NCI-H2196 (cell line): Measurements from ENCODE around the gene SH3BGRL3.
A peak's percentile ranks its signal among the peaks of the same experiment; 100 is the strongest.
"Not testable (repeated sequence)": the region's sequence is repeated elsewhere in the genome, so short reads cannot be mapped to it uniquely, and the experiment has no call there.

Source experiments
- DNase-seq: peaks from one replicate; lab custom pipeline; 2025; ENCODE audit not compliant: unreplicated experiment; lab: John Stamatoyannopoulos, UW

Gene SH3BGRL3

DNA sequence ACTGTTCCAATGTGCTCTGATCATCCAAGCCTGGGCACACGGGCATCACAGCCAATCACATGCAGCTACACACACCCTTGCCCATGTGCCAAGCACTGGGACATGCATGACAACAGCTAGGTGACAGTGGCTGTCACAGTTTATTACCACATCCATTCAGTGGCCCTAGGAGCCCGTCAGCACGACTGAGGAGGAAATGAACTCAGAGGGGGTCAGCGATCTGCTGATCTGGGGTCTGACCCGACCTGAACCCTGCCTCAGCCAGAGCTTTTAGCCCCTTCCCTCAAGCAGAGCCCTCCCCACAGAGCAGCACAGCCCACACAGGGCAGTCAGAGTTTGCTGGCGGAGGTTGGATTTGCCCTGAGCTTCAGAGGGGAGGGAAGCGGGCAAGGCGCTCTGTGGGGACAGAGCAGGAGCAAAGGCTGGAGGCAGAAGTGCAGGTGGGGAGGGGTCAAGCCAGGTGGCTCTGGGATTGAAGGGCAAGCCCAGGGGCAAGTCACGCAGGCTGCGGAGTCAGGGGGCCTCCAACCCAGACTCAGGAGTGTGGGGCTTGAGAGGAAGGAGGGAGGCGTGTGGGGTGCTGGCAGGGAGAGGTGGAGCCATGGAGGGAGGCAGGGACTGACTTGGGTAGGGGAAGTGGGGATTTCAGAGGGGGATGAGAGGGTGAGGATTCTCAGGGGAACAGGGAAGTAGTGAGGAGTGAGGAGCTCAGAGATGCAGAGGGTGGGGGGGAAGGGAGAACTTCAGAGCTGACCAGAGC is 10.4 kb downstream of the SH3BGRL3 start:
- no peak for DNase-seq

DNA sequence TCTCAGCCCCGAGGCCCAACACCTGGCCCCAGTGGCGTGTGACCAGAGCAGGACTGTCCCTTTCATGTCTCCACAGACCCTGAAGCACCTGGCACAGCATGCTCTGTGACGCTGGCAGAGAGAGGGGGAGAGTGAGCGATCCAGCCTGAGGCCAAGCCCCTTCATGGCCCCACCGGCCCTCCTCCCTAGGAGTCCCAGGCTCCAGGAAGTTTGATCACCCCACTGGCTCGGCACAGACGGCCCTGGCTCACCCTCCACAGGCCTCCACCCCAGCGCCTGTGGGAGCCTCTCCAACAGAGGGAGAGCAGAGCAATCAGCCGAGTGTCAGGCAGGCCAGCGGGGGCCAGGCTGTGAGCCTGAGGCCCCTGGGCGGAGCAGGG is 11.0 kb downstream of the SH3BGRL3 start:
- no peak for DNase-seq

DNA sequence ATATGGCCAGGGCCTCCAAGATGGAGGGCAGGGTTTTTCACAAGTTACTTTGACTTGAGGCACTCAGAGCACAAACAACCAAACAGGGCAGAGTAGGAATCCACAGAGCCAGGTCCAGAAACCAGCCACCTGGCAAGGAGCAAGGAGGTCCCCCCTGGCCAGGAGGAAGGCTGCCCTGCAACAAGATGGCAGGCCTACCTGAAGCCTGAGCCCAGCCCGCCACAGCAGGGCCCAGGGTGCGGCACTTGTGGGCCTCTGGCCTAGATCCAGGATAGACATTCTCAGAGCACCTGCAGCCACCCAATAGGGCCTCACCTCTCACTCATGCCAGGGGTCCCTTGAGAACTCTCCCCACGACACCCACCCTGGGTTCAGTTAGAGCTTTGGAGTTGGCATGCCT is 11.5 kb downstream of the SH3BGRL3 start:
- DNase-seq = no peak

DNA sequence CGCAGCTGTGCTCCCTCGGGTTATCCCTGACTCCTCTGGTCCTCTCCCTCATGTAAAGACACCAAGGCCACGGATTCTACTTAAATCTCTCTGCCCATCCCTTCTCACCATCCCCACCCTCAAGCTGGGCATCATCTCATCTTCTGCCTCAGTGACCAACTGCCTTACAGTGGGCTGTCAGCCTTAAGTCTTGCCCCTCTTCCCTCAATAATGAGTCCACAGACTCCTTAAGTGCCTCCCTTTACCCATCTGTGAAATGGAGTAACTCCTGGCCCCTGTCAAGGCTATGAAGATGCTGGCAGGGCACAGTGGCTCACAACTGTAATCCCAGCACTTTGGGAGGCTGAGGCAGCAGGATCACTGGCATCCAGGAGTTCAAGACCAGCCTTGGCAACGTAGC is 12.1 kb downstream of the SH3BGRL3 start:
- no peak for DNase-seq

DNA sequence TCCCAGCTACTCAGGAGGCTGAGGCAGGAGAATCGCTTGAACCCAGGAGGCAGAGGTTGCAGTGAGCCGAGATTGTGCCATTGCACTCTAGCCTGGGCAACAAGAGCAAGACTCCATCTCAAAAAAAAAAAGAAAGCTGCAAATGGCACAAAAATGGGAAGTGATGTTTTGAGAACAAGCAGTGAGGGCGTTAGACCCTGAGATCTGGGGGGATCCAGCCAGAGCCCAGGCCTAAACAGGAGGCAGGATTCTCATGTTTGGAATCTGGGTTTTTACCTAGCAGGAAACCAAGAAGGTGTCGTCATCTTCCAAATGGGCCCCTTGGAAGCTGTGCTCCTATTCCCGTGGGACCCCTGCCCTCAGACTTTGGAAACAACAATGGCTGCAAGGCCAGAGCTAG is 12.8 kb downstream of the SH3BGRL3 start:
- not testable (repeated sequence) for DNase-seq

DNA sequence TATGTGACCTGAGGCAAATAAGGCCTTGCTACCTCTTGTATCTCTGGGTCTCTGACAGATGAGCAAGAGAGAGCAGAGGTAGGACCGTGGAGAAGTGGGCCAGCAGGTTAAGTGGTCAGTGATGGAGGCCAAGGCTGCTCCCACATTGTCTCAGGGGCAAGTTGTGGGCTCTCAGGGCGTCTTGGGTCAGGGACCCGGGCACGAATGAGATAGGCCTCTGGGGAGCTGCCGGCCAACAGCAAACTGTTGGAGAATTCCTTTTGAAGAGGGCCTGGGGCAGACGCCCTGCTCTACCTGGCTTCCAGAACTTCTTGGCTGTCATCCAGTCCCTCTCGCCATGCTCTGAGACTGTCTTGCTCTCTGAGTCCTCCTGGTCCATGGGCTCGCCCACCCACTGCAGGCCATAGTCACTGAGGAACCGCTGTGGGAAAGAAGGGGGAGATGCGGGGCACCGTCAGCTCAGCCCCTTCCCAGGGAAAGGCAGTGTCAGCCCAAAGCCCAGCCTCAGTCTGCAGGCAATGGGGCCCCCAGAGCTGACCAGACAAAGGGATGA is 14.1 kb downstream of the SH3BGRL3 start:
- no peak for DNase-seq

DNA sequence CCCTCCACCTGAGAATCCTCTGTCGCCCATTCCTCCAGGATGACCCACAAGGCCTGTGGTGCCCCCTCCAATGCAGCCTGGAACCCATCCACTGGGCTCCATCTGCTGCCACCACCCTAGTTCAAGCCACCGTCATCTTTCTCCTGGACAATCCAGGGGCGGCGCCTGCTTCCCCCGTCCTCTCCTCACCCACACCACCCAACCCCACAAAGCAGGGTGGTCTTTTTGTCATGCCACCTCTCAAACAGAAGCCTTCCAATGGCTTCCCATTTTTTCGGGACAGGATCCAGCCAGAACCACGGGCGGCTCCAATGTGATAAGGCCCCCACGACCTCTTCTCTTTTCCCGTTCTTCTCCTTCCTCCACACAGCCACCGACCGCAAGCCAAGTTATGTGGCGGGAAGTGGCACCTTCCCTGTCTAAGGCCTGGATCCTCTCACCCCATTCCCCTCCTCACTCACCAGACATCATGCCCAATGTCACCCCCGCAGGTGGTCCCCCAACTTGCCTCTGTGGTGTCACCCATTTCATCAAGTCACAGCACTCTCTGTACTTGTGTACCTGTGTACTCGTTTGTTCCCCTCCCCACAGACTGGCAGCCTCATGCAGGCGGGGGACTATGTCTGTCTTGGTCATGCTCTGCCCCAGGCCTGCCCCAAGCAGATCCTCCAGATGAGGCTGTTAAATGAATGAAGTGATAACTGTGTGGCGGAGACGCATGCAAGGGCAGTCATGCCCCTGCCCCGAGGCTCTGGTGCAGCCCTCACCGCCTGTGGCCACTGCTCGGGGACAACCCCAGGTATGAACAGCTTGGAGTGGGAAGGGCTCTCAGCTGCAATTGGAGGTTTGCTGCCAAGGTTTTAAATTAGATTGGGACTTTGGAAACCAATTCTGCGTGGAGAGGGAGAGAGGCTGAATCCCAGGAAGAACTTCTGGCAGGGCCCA is 15.6 kb downstream of the SH3BGRL3 start:
- no peak for DNase-seq

DNA sequence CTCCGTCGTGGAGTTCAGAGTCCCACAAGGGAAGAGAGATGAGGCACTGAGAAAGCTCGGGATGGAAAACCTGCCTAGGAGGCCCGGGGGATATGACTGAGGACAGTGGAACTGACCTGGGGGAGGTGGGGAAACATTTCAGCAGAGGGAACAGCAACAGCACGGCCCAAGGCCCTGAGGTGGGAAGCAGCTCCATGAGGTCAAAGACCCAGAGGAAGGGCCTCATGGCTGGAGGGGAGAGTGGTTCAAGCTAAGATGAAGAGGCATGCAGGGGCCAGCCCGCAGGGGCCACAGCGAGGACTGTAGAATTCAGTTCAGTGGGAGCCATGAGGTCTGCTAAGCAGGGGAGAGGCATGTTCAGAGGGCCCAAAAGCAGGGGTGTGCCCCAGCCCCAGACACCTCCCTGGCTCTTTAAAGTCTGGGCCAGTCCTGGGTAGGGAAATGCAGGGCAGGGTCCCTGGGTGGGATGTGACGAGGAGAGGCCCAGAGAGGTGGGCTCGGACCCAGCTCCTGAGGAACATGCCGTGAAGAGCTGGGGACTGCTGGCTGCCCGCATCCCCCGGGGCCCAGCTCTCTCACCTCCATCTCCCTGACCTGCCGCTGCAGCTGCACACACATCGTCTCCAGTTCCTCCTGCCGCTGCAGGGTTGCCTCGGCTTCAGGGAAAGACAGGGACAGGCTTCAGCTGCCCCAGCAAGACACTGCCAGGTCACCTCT is 16.6 kb downstream of the SH3BGRL3 start:
- no peak for DNase-seq

DNA sequence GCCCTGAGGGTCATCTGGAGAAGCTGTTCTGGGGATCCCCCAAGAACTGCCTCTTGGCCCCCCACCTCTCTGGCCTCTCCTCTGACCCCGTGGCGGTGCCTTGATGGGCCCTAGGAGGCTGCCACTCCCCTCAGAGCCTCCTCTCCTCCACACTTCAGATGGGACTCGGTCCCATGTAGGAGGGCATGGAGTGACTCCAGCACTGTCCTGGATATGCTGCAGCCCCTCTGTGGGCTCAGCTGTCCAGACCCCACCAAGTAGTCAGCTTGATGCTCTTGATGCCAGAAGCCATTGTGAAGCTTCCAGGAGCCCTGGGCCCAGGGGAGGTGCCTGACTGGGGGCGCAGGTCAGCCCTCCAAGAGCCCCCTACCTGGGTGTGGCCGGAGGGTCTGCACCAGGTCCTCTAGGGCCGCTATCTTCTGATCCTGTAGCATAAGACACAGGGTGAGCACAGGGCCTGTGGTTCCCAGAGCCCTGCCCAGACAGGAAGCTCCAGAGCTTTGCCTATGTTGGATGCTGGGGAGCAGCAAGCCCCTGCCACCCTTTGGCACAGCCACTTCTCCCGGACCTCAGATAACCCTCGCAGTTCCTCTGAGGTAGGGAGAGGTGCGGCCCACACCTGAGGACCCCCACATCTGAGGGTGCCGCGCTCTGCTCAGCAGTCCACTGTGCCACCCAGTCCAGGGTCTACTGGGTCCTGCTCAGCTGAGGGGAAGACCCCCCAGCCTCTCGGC is 17.3 kb downstream of the SH3BGRL3 start:
- no peak for DNase-seq

DNA sequence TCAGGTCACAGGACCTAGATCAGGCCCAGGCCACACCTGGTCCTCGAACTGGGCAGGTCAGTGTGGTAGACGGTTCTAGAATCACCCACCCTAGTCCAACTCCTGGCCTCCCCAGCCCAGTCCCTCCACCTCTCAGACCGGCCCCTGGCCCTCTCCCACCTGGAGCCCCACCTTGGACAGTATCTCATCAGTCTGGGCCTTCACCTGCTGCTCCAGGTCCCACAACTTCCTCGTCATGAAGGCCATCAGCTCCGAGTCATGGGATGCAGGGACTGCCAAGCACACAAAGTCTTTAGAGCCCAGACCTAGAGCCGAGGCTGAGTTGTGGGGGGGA is 17.9 kb downstream of the SH3BGRL3 start:
- no peak for DNase-seq

DNA sequence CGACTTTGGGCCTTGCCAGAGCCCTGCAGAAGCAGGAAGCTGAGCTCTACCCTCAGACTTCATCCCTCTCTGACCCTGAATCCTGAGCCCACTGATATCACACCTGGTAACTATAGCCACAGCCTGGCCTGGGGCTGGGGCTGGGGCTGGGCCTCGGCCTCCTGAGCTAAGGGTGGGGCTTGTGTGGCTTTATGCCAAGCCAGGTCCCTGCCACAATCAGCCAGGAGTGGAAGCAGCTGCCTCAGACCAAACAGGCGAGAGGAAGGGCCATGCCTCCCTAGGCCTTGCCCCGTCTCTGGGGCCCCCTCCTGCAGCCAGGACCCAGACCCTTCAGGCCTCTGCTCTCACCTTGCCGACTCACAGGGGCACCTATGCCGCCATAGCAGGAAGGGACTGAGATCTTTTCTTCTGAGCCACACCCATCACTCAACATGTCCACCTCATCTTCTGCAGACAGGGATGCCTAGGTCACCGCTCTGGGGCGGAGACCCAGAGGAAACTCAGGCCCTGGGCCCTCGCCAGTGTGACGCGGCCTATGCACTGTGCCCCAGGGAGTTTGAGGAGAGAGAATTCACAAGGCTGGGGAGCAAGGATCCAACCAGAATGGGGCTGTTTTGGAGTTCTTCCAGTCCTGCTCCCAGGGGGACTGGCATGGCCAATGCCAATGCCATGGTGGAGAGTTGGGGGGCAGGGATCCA is 20.8 kb downstream of the SH3BGRL3 start:
- no peak for DNase-seq

DNA sequence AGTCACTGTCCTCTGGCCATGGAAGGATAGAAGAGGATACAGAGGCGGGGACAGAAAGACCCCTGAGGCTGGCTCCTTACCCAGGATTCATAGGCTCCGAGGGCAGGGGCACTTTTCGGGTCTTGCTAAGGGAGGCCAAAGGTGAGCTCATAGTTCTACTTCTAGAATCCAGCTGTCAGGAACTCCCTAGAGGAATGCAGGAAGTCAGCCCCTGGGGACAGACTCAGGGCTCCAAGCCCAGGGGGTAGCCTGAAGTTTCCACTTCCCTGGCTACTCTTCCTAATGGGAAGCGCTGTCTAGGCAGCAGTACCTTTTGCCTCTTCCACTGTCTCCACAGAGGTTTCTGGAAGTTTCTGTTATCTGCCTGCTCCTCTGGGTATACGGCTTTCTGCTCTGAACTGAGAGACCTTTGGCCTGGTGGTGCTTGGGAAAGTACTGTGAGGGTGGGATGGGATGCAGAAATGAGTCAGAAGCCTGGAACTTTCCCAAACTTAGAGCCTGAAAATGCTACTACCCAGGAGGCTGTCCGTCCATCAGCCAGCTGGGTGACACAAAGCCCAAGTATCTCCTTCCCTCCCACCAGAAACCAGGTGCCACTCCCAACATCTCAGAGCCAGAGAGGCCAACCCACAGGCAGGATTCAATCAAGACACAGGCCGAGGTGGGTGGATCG is 23.0 kb downstream of the SH3BGRL3 start:
- DNase-seq = no peak

DNA sequence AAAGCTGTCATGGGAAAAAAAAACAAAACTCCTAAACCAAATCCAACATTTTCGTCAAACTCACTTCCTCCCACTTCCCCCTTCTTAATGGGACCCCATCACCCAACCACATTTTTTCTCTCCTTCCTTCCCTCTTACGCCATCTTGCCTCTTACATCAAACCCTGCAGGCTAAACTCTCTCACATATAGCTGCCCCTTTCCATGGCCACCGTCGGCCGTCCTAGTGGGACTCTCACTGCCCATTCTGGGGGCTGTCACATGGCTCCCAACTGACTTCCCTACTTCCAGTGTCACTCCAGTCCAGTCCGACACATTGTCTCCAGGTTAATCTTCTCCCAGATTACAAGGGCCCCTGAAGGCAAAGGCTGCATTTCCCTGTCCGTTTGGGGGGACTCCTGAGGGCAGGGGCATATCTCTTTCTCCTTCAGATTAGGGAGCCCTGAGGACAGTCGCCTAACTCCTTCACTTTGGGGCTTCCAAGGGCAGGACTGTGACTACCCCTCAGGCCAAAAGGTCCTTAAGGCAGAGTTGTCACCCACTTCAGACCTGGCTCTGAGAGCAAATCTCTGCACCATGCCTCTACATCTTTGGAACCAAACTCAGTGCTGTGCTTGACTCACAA is 25.9 kb downstream of the SH3BGRL3 start:
- no peak for DNase-seq

DNA sequence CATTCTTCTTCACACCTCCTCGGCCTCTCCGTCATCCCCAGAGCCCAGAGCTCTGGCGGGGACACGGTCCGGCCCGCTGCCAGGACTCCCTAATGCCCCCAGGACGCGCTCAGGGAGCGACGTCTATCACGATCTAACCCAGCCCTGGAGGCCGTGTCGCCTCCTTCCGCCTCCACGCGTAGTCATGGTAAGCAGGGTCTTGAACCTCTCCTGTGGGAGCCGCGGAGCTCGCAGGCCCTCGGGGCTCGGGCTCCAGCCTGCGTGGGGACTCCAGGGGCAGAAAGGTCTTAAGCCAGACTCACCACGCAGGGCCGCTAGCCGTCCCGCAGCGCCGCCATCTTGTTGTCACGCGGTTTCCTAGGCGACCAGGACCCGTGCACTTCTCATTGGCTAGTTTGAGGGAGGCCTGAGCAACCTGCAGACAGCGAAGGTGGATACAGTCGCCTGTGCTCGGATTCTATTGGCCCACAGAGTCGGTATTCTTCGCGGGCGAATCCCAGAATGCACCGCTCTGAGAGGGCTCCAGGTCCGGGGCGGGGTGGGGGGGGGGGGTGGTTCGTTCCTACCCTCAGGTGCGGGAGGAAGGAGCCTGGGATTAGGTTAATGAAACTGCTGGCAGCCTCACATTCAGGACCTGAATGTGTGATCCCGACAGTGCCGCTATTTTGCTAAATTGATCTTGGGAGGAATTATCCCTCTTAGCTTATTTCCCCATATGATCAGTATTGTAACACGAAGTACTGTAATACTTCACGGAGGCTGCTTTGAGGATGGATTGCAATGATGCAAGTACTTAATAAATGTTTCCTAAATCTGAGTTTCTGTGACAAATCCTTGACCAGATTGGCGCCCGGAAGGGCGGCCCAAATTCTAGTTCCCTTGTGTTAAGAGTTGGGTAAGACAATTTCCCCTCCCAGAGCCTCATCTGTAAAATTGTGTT is 26.7 kb downstream of the SH3BGRL3 start, which contains the start of gene UBXN11:
Gene UBXN11 (minus strand): TSS at position 347 of the 940 bp plus-strand sequence. CDS start 3,753 bp downstream, outside the sequence.
- peak; percentile 96 for DNase-seq

DNA sequence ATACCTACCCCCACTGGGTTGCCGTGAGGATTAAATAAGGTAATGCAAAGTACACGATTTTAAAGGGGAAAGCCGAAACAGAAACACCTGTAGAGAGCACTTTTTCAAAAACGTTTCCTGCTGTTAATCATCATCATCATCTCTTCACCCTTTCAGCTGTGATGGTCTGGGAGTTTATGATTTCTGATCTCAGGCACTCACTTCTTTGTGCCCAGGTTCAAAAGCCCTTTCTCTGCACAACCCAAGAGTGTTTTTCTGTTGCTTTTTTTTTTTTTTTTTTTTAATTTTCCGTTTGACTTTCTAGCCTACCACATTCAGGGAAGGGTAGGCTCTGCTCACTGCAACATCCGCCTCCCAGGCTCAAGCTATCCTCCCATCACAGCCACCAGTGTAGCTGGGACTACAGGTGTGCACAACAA is 27.5 kb downstream of the SH3BGRL3 start:
- no peak for DNase-seq

DNA sequence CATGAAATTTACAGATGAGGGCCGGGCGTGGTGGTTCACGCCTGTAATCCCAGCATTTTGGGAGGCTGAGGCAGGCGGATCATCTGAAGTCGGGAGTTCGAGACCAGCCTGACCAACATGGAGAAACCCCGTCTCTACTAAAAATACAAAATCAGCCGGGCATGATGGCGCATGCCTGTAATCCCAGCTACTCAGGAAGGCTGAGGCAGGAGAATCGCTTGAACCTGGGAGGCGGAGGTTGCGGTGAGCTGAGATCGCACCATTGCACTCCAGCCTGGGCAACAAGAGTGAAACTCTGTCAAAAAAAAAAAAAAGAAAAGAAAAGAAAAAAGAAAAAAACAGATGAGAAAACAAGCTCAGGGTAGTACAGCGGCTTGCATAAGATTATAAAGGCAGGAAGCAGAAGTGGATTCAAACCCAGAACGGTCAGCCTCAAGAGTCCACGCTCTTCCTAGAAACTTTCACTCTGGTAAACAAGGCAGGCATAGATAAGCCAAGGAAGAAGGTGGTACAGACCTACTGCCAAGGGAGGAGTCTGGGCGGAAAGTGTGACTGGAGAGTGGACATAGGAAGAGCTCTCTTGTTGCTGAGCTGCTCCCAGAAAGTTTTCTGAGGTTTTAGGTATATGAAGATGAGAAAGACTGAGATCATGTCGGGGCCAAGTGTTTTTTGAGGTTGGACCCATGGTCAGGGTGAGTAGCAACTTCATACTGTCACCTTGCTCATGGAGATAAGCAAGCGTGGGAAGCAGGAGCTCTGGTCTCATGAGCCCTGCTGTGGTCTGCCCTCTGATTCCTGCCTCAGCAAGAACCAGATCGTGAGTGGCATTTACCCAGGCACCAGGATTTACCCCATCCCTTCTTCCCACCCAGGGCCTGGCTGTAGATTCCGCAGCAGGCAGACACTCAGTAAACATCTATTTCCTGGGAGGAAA is 28.3 kb downstream of the SH3BGRL3 start:
- not testable (repeated sequence) for DNase-seq

DNA sequence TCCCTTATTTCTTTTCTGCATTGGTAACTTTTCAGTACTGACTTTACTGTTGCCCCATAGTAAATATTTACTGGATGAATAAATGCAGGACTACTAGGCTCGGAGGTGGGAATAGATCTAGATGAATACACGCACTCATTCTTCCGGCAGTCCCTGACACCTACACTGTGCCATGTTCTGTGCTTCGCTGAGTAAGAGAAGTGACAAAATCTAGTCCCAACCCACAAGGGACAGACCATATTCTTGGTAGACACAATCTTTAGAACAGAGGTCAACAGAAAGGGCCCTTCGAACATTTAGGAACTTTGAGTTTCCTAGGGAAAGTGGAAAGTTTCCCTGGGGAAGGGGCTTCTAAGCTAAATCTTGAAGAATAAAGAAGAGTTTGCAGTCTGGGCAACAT is 34.6 kb downstream of the SH3BGRL3 start:
- DNase-seq = no peak
